Measurements from ENCODE around the gene NSD2.
A peak's percentile ranks its signal among the peaks of the same experiment; 100 is the strongest.

NSD2 gene

GRCh38 chr4:1900624-1901023 is 29.4 kb downstream of the NSD2 start:
- H3K27ac ChIP-seq (ENCODE audit: extremely low read depth, low read depth, low read length): no peak overlapping the region
- ChIA-PET CTCF (interaction anchor here (0.6 to 4.0 kb wide), 14 partner anchors 9 to 157 kb away, joined by 3 to 33 read pairs (median 5); no protein-coding TSS in a partner anchor), POLR2A (interaction anchor here (0.8 to 1.3 kb wide), 2 partner anchors 17 to 25 kb away, joined by 3 to 5 read pairs; no protein-coding TSS in a partner anchor)
- no peak overlapping the region for H3K4me3 ChIP-seq (ENCODE audit: low read depth, low read length)
- TF ChIP-seq GFI1B (tag by site-specific recombination; IDR thresholded peaks at IDR 0.05) (no peak), MYNN (tag by site-specific recombination; IDR thresholded peaks at IDR 0.05; ENCODE audit: borderline replicate concordance) (no peak), ZNF391 (tag by site-specific recombination; IDR thresholded peaks at IDR 0.05; ENCODE audit: borderline replicate concordance, low read depth) (no peak), ZNF354C (tag by site-specific recombination; IDR thresholded peaks at IDR 0.05; ENCODE audit: borderline replicate concordance, low read depth) (no peak), SCRT1 (tag by site-specific recombination; IDR thresholded peaks at IDR 0.05; ENCODE audit: borderline replicate concordance) (no peak), ZNF174 (tag by site-specific recombination; IDR thresholded peaks at IDR 0.05) (no peak), ZSCAN23 (tag by site-specific recombination; IDR thresholded peaks at IDR 0.05) (no peak), OSR2 (tag by site-specific recombination; IDR thresholded peaks at IDR 0.05) (no peak), ZNF23 (tag by site-specific recombination; IDR thresholded peaks at IDR 0.05; ENCODE audit: borderline replicate concordance) (no peak), ZNF585B (tag by site-specific recombination; IDR thresholded peaks at IDR 0.05) (no peak)
- H3K4me1 ChIP-seq (ENCODE audit: control insufficient read depth, insufficient read depth, low read length): 0 out of 2 replicates have a peak, but pooled peaks cover 3% of the 10 kb centered on the region
- no peaks in the 10 kb centered on the region for H3K9me3 ChIP-seq (ENCODE audit: control insufficient read depth, insufficient read depth, low read depth, low read length)
- peaks cover 0 to 65% of the 10 kb centered on the region in 2 experiments; a peak in 2 of 3 replicates for H3K36me3 ChIP-seq (ENCODE audit: control insufficient read depth in 2 of 2, insufficient read depth in 1 of 2, low read length in 2 of 2)

GRCh38 chr4:1901127-1901526 is 29.9 kb downstream of the NSD2 start:
- H3K27ac ChIP-seq (ENCODE audit: extremely low read depth, low read depth, low read length): 0 out of 2 replicates have a peak overlapping the region, but pooled peaks have one; percentile 18
- CTCF ChIA-PET: interaction anchor here (0.6 to 2.3 kb wide), 5 partner anchors 11 to 175 kb away, joined by 3 to 9 read pairs (median 3); no protein-coding TSS in a partner anchor
- 0 out of 2 replicates have a peak, but pooled peaks cover 3% of the 10 kb centered on the region for H3K4me1 ChIP-seq (ENCODE audit: control insufficient read depth, insufficient read depth, low read length)
- no peak overlapping the region for H3K4me3 ChIP-seq (ENCODE audit: low read depth, low read length)
- no peaks in the 10 kb centered on the region for H3K9me3 ChIP-seq (ENCODE audit: control insufficient read depth, insufficient read depth, low read depth, low read length)
- H3K36me3 ChIP-seq (ENCODE audit: control insufficient read depth in 2 of 2, insufficient read depth in 1 of 2, low read length in 2 of 2): peaks cover 0 to 64% of the 10 kb centered on the region in 2 experiments; a peak in 2 of 3 replicates
- POLR2A ChIA-PET: no interaction called here
- no peak for TF ChIP-seq AEBP2 (tag by site-specific recombination; IDR thresholded peaks at IDR 0.05; ENCODE audit: borderline replicate concordance)
- no peak for TF ChIP-seq ZNF37A (tag by site-specific recombination; IDR thresholded peaks at IDR 0.05)
- TF ChIP-seq ZNF555 (tag by site-specific recombination; conservative IDR thresholded peaks at IDR 0.05): no peak
- no peak for TF ChIP-seq ZNF639 (tag by site-specific recombination; IDR thresholded peaks at IDR 0.05)
- no peak for TF ChIP-seq ZNF138 (tag by site-specific recombination; IDR thresholded peaks at IDR 0.05; ENCODE audit: borderline replicate concordance)
- no peak for TF ChIP-seq ZNF501 (tag by site-specific recombination; IDR thresholded peaks at IDR 0.05)
- TF ChIP-seq ZNF658 (tag by site-specific recombination; IDR thresholded peaks at IDR 0.05): no peak
- no peak for TF ChIP-seq TRIM28 (IDR thresholded peaks at IDR 0.05; ENCODE audit: borderline replicate concordance, low read length)
- TF ChIP-seq ZNF239 (tag by site-specific recombination; IDR thresholded peaks at IDR 0.05): no peak
- no peak for TF ChIP-seq SETDB1 (IDR thresholded peaks at IDR 0.05; ENCODE audit: insufficient read length, low read length)
- TF ChIP-seq INSM2 (tag by site-specific recombination; IDR thresholded peaks at IDR 0.05): no peak
- no peak for TF ChIP-seq ZNF311 (tag by site-specific recombination; IDR thresholded peaks at IDR 0.05; ENCODE audit: borderline replicate concordance)
- no peak for TF ChIP-seq ZNF266 (tag by site-specific recombination; IDR thresholded peaks at IDR 0.05; ENCODE audit: low read depth)
- no peak for TF ChIP-seq ZNF544 (tag by site-specific recombination; IDR thresholded peaks at IDR 0.05)
- TF ChIP-seq CTCF (tag by site-specific recombination; IDR thresholded peaks at IDR 0.05): no peak
- no peak for TF ChIP-seq ZNF354C (tag by site-specific recombination; IDR thresholded peaks at IDR 0.05; ENCODE audit: borderline replicate concordance, low read depth)
- no peak for TF ChIP-seq ZNF660 (tag by site-specific recombination; IDR thresholded peaks at IDR 0.05)
